ENCODE results near the gene OSBPL3.

The OSBPL3 gene

GRCh38 chr7:24978843-24979469 lies 1.0 kb downstream of the OSBPL3 start:
- peaks cover 39% of the 10 kb centered on the region for H3K27me3 ChIP-seq (ENCODE audit: control insufficient read depth, insufficient read depth, low read length)
- H3K4me1 ChIP-seq (ENCODE audit: control insufficient read depth, insufficient read depth, low read length), result peaks cover 11% of the 10 kb centered on the region
- H3K9ac ChIP-seq (ENCODE audit: low read depth, low read length), result peak overlapping the region; percentile 79
- no peaks in the 10 kb centered on the region for H3K36me3 ChIP-seq (ENCODE audit: control insufficient read depth, insufficient read depth, low read length)
- no peaks in the 10 kb centered on the region for H3K9me3 ChIP-seq (ENCODE audit: control insufficient read depth, insufficient read depth, low read length)
- H3K4me3 ChIP-seq (ENCODE audit: low read depth, low read length), result peak overlapping the region; percentile 68

GRCh38 chr7:24975644-24976260 lies 4.2 kb downstream of the OSBPL3 start:
- Histone ChIP-seq H3K4me3 (ENCODE audit: low read depth, low read length) (no peak overlapping the region), H3K36me3 (ENCODE audit: control insufficient read depth, insufficient read depth, low read length) (no peaks in the 10 kb centered on the region), H3K9ac (ENCODE audit: low read depth, low read length) (no peak overlapping the region)

GRCh38 chr7:24975172-24975571 lies 4.8 kb downstream of the OSBPL3 start:
- Histone ChIP-seq H3K9ac (ENCODE audit: low read depth, low read length) (no peak overlapping the region), H3K36me3 (ENCODE audit: control insufficient read depth, insufficient read depth, low read length) (no peaks in the 10 kb centered on the region), H3K27me3 (ENCODE audit: control insufficient read depth, insufficient read depth, low read length) (peaks cover 10% of the 10 kb centered on the region), H3K9me3 (ENCODE audit: control insufficient read depth, insufficient read depth, low read length) (no peaks in the 10 kb centered on the region), H3K4me1 (ENCODE audit: control insufficient read depth, insufficient read depth, low read length) (peaks cover 11% of the 10 kb centered on the region), H3K4me3 (ENCODE audit: low read depth, low read length) (no peak overlapping the region)

More at GRCh38 chr7:24975644-24976260, 4.2 kb downstream of the OSBPL3 start:
- peaks cover 11% of the 10 kb centered on the region for H3K27me3 ChIP-seq (ENCODE audit: control insufficient read depth, insufficient read depth, low read length)
- no peaks in the 10 kb centered on the region for H3K9me3 ChIP-seq (ENCODE audit: control insufficient read depth, insufficient read depth, low read length)
- peaks cover 11% of the 10 kb centered on the region for H3K4me1 ChIP-seq (ENCODE audit: control insufficient read depth, insufficient read depth, low read length)

- H3K9me3 ChIP-seq (ENCODE audit: control insufficient read depth, insufficient read depth, low read length), result no peaks in the 10 kb centered on the region
- H3K4me3 ChIP-seq (ENCODE audit: low read depth, low read length), result no peak overlapping the region
- peaks cover 10% of the 10 kb centered on the region for H3K27me3 ChIP-seq (ENCODE audit: control insufficient read depth, insufficient read depth, low read length)
- H3K36me3 ChIP-seq (ENCODE audit: control insufficient read depth, insufficient read depth, low read length), result no peaks in the 10 kb centered on the region
- H3K4me1 ChIP-seq (ENCODE audit: control insufficient read depth, insufficient read depth, low read length), result peaks cover 11% of the 10 kb centered on the region
- no peak overlapping the region for H3K9ac ChIP-seq (ENCODE audit: low read depth, low read length)
Observed at GRCh38 chr7:24974026-24974832, 5.7 kb downstream of the OSBPL3 start.

- H3K9me3 ChIP-seq (ENCODE audit: control insufficient read depth, insufficient read depth, low read length), result no peaks in the 10 kb centered on the region
- no peak overlapping the region for H3K9ac ChIP-seq (ENCODE audit: low read depth, low read length)
- H3K4me1 ChIP-seq (ENCODE audit: control insufficient read depth, insufficient read depth, low read length), result peaks cover 5% of the 10 kb centered on the region
- H3K4me3 ChIP-seq (ENCODE audit: low read depth, low read length), result no peak overlapping the region
- H3K27me3 ChIP-seq (ENCODE audit: control insufficient read depth, insufficient read depth, low read length), result peaks cover 2% of the 10 kb centered on the region
- H3K36me3 ChIP-seq (ENCODE audit: control insufficient read depth, insufficient read depth, low read length), result no peaks in the 10 kb centered on the region
Observed at GRCh38 chr7:24972991-24973390, 7.0 kb downstream of the OSBPL3 start.

- no peaks in the 10 kb centered on the region for H3K9me3 ChIP-seq (ENCODE audit: control insufficient read depth, insufficient read depth, low read length)
- no peaks in the 10 kb centered on the region for H3K36me3 ChIP-seq (ENCODE audit: control insufficient read depth, insufficient read depth, low read length)
- H3K4me1 ChIP-seq (ENCODE audit: control insufficient read depth, insufficient read depth, low read length), result peaks cover 5% of the 10 kb centered on the region
- no peaks in the 10 kb centered on the region for H3K27me3 ChIP-seq (ENCODE audit: control insufficient read depth, insufficient read depth, low read length)
- no peak overlapping the region for H3K9ac ChIP-seq (ENCODE audit: low read depth, low read length)
- no peak overlapping the region for H3K4me3 ChIP-seq (ENCODE audit: low read depth, low read length)
Observed at GRCh38 chr7:24972166-24972477, 7.9 kb downstream of the OSBPL3 start.

GRCh38 chr7:24971333-24972165 lies 8.4 kb downstream of the OSBPL3 start:
- H3K4me3 ChIP-seq (ENCODE audit: low read depth, low read length), result no peak overlapping the region
- H3K4me1 ChIP-seq (ENCODE audit: control insufficient read depth, insufficient read depth, low read length), result peaks cover 10% of the 10 kb centered on the region
- no peak overlapping the region for H3K9ac ChIP-seq (ENCODE audit: low read depth, low read length)

GRCh38 chr7:24970676-24971075 lies 9.3 kb downstream of the OSBPL3 start:
- H3K4me3 ChIP-seq (ENCODE audit: low read depth, low read length), result no peak overlapping the region
- H3K9ac ChIP-seq (ENCODE audit: low read depth, low read length), result no peak overlapping the region
- no peaks in the 10 kb centered on the region for H3K9me3 ChIP-seq (ENCODE audit: control insufficient read depth, insufficient read depth, low read length)
- H3K27me3 ChIP-seq (ENCODE audit: control insufficient read depth, insufficient read depth, low read length), result no peaks in the 10 kb centered on the region
- no peaks in the 10 kb centered on the region for H3K36me3 ChIP-seq (ENCODE audit: control insufficient read depth, insufficient read depth, low read length)
- H3K4me1 ChIP-seq (ENCODE audit: control insufficient read depth, insufficient read depth, low read length), result peaks cover 13% of the 10 kb centered on the region

More at GRCh38 chr7:24971333-24972165, 8.4 kb downstream of the OSBPL3 start:
- H3K27me3 ChIP-seq (ENCODE audit: control insufficient read depth, insufficient read depth, low read length), result no peaks in the 10 kb centered on the region
- H3K9me3 ChIP-seq (ENCODE audit: control insufficient read depth, insufficient read depth, low read length), result no peaks in the 10 kb centered on the region
- no peaks in the 10 kb centered on the region for H3K36me3 ChIP-seq (ENCODE audit: control insufficient read depth, insufficient read depth, low read length)

GRCh38 chr7:24968165-24968564 lies 11.8 kb downstream of the OSBPL3 start:
- no peaks in the 10 kb centered on the region for H3K27me3 ChIP-seq (ENCODE audit: control insufficient read depth, insufficient read depth, low read length)
- H3K9me3 ChIP-seq (ENCODE audit: control insufficient read depth, insufficient read depth, low read length), result no peaks in the 10 kb centered on the region
- H3K4me3 ChIP-seq (ENCODE audit: low read depth, low read length), result no peak overlapping the region
- H3K4me1 ChIP-seq (ENCODE audit: control insufficient read depth, insufficient read depth, low read length), result peaks cover 13% of the 10 kb centered on the region
- no peaks in the 10 kb centered on the region for H3K36me3 ChIP-seq (ENCODE audit: control insufficient read depth, insufficient read depth, low read length)
- no peak overlapping the region for H3K9ac ChIP-seq (ENCODE audit: low read depth, low read length)

GRCh38 chr7:24967696-24968095 lies 12.3 kb downstream of the OSBPL3 start:
- no peak overlapping the region for H3K4me3 ChIP-seq (ENCODE audit: low read depth, low read length)
- no peaks in the 10 kb centered on the region for H3K9me3 ChIP-seq (ENCODE audit: control insufficient read depth, insufficient read depth, low read length)
- peaks cover 13% of the 10 kb centered on the region for H3K4me1 ChIP-seq (ENCODE audit: control insufficient read depth, insufficient read depth, low read length)
- no peaks in the 10 kb centered on the region for H3K36me3 ChIP-seq (ENCODE audit: control insufficient read depth, insufficient read depth, low read length)
- no peaks in the 10 kb centered on the region for H3K27me3 ChIP-seq (ENCODE audit: control insufficient read depth, insufficient read depth, low read length)
- no peak overlapping the region for H3K9ac ChIP-seq (ENCODE audit: low read depth, low read length)

GRCh38 chr7:24966802-24967201 lies 13.2 kb downstream of the OSBPL3 start:
- H3K4me3 ChIP-seq (ENCODE audit: low read depth, low read length), result no peak overlapping the region
- no peaks in the 10 kb centered on the region for H3K27me3 ChIP-seq (ENCODE audit: control insufficient read depth, insufficient read depth, low read length)
- H3K4me1 ChIP-seq (ENCODE audit: control insufficient read depth, insufficient read depth, low read length), result peaks cover 12% of the 10 kb centered on the region
- no peaks in the 10 kb centered on the region for H3K9me3 ChIP-seq (ENCODE audit: control insufficient read depth, insufficient read depth, low read length)
- H3K9ac ChIP-seq (ENCODE audit: low read depth, low read length), result no peak overlapping the region
- H3K36me3 ChIP-seq (ENCODE audit: control insufficient read depth, insufficient read depth, low read length), result no peaks in the 10 kb centered on the region
